Small intestine (tissue), 7 donors: ENCODE results near the gene NUDT19. TPM values are rescaled to one million over a fixed set of nuclear protein-coding genes. Genes with fewer than 3 reads are reported as not detected.
"Not testable (repeated sequence)": the region's sequence is repeated elsewhere in the genome, so short reads cannot be mapped to it uniquely, and the experiment has no call there.

ENCODE experiments used
- DNase-seq, 2 donors: peaks; one replicate each; pipeline versions ENCODE4 v3.0.0 to v3.0.0-alpha.2; 2013
- FAIRE-seq: peaks from 2 replicates; lab custom pipeline; 2012; peaks lifted over from hg19 to GRCh38; lab: Jason Lieb, UNC
- H3K27ac ChIP-seq, 3 donors: one replicate each; pipeline ENCODE4 v1.5.1; 2013; ENCODE audit warnings: low read length in 2 of 3, mild to moderate bottlenecking in 2 of 3, control low read depth in 1 of 3, inconsistent platforms in 1 of 3, low read depth in 1 of 3, moderate library complexity in 1 of 3
- H3K27me3 ChIP-seq, 3 donors: one replicate each; pipeline ENCODE4 v1.6.1; 2013; ENCODE audit warnings: low read length in 3 of 3, inconsistent platforms in 1 of 3; ENCODE audit not compliant: control insufficient read depth in 3 of 3, insufficient read depth in 3 of 3
- H3K36me3 ChIP-seq, 3 donors: one replicate each; pipeline ENCODE4 v1.6.1; 2013; ENCODE audit warnings: low read length in 3 of 3, inconsistent platforms in 1 of 3, low read depth in 1 of 3, mild to moderate bottlenecking in 1 of 3, moderate library complexity in 1 of 3; ENCODE audit not compliant: control insufficient read depth in 3 of 3, insufficient read depth in 2 of 3
- H3K4me1 ChIP-seq, 3 donors: one replicate each; pipeline ENCODE4 v1.6.1; 2013; ENCODE audit warnings: low read length in 2 of 3, inconsistent platforms in 1 of 3, low read depth in 1 of 3, mild to moderate bottlenecking in 1 of 3, moderate library complexity in 1 of 3; ENCODE audit not compliant: control insufficient read depth in 3 of 3, insufficient read depth in 2 of 3
- H3K4me3 ChIP-seq, 3 donors: one replicate each; pipeline ENCODE4 v1.5.1; 2013; ENCODE audit warnings: low read length in 3 of 3, control low read depth in 1 of 3, inconsistent platforms in 1 of 3, low read depth in 1 of 3, mild to moderate bottlenecking in 1 of 3, moderate library complexity in 1 of 3
- H3K9me3 ChIP-seq, 2 donors: one replicate each; pipeline ENCODE4 v1.6.1; 2013; ENCODE audit warnings: low read depth in 1 of 2, low read length in 1 of 2; ENCODE audit not compliant: control insufficient read depth in 2 of 2, insufficient read depth in 1 of 2
- WGBS, 3 donors: extraction: QIAGEN DNeasy Blood & Tissue Kit; methylation state at CpG; one replicate each; pipeline ENCODE4 v1.1.7; 2013; 5-methylcytosine and 5-hydroxymethylcytosine counted together
- polyA plus RNA-seq, 4 donors: library from polyadenylated mRNA; stranded (reverse) in 3 of 4; unstranded in 1 of 4; fragments of 200-250 nt in 3 of 4; fragments of 120-200 nt in 1 of 4; gene quantifications; one replicate each; pipeline versions ENCODE4 v1.2.1 to v1.2.3, GENCODE V29; 2013
- donor health status: healthy with polysubstance abuse.
- donor health status: control.
- donor health status: control.
- donor health status: Bipolar disorder and iron deficiency.
- donor health status: healthy.

The NUDT19 gene
- polyA plus RNA-seq, 4 donors = 7.0 to 13.9 (median 9.6) TPM

DNA sequence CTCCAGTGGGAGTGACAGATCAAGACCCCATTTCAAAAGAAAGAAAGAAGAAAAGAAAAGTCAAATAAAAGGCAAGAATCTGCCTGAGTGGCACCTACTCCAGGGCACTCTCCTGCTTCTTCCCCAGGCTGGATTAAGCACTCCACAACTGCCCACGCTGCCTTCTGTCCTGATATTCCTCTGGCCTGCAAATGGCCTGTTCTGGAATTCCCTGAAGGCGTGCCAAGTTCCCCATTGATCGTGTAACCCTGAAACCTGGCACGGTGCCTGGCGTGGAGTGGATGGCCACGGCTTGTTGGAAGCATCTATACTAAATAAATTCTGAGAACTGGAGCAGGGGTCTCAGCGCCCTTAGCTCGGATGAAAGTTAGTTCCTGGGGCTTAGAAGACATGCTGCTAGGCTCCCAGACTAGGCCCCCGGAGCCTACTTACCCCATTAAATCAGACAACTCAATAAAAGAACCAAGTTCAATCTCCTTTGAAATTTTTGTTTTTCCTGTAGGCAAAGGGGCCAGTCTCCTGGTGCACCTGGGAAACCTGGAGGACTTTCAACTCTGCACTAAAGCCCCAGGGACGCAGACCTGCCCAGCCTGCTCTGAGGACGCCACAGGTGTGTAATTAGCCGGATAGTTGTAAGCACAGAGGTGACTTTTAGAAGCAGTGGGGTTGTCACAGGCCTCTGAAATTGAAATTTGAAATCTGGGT, 38.6 kb upstream of the NUDT19 start:
- H3K27ac ChIP-seq = peak overlapping the region in 2 of 3 donors; percentile 46 to 85
- no peak for FAIRE-seq
- 13 to 40% (median 34%) methylated on average over 12 of the region's 12 CpGs for WGBS, 3 donors

DNA sequence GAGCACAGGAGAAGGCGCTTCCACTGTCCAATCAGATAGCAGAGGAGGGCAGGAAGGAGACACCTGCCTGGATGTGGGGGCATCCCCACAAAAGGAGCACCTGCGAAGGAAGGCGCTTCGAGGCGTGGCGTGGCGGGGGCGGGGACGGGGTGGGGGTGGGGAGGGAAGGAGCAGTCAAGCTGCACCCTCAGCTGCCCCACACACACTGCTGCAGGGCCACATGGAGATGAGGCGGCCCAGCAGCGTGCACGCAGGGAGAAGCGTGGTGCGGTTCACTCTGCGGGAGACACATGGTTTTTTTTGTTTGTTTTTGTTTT, 38.1 kb upstream of the NUDT19 start:
- DNase-seq (no peak), FAIRE-seq (no peak)
- H3K4me1 ChIP-seq = peaks cover 0 to 24% (median 3%) of the 10 kb centered on the region in 3 donors
- no peak overlapping the region for H3K4me3 ChIP-seq
- WGBS, 3 donors = 18 to 65% (median 43%) methylated on average over 14 to 15 of the region's 15 CpGs
- peak overlapping the region in 2 of 3 donors; percentile 46 to 85 for H3K27ac ChIP-seq
- no peaks in the 10 kb centered on the region for H3K9me3 ChIP-seq
- H3K36me3 ChIP-seq = peaks cover 3 to 53% (median 3%) of the 10 kb centered on the region in 3 donors
- no peaks in the 10 kb centered on the region for H3K27me3 ChIP-seq

More for the DNA sequence above, 38.6 kb upstream of the NUDT19 start:
- H3K9me3 ChIP-seq = no peaks in the 10 kb centered on the region
- H3K4me3 ChIP-seq = no peak overlapping the region
- peak; percentile 76 to 87 for DNase-seq
- H3K36me3 ChIP-seq = peaks cover 0 to 51% (median 3%) of the 10 kb centered on the region in 3 donors
- H3K4me1 ChIP-seq = peaks cover 0 to 24% (median 3%) of the 10 kb centered on the region in 3 donors
- H3K27me3 ChIP-seq = no peaks in the 10 kb centered on the region

GRCh38 chr19:32656379-32656778, 35.2 kb upstream of the NUDT19 start:
- H3K27ac ChIP-seq, H3K27me3 ChIP-seq, H3K4me3 ChIP-seq, DNase-seq, H3K9me3 ChIP-seq, FAIRE-seq: not testable (repeated sequence)
- WGBS, 3 donors = 97 to 99% (median 97%) methylated on average over 8 of the region's 8 CpGs
- peaks cover 0 to 24% (median 3%) of the 10 kb centered on the region in 3 donors for H3K4me1 ChIP-seq
- H3K36me3 ChIP-seq = peaks cover 3 to 45% (median 4%) of the 10 kb centered on the region in 3 donors

- H3K36me3 ChIP-seq = peaks cover 3 to 48% (median 4%) of the 10 kb centered on the region in 3 donors
- H3K4me1 ChIP-seq = peaks cover 0 to 9% (median 2%) of the 10 kb centered on the region in 3 donors
- H3K9me3 ChIP-seq = no peaks in the 10 kb centered on the region
- no peak overlapping the region for H3K4me3 ChIP-seq
- no peaks in the 10 kb centered on the region for H3K27me3 ChIP-seq
- H3K27ac ChIP-seq = no peak overlapping the region
- DNase-seq (no peak), FAIRE-seq (no peak)
- WGBS, 3 donors = 90 to 95% (median 91%) methylated on average over 10 of the region's 10 CpGs
Measured at GRCh38 chr19:32658075-32658474, 33.5 kb upstream of the NUDT19 start.

GRCh38 chr19:32658527-32658926, 33.1 kb upstream of the NUDT19 start:
- no peak for FAIRE-seq
- Histone ChIP-seq H3K4me3 (no peak overlapping the region), H3K27ac (no peak overlapping the region), H3K4me1 (peaks cover 0 to 5% (median 0%) of the 10 kb centered on the region in 3 donors), H3K36me3 (peaks cover 3 to 48% (median 4%) of the 10 kb centered on the region in 3 donors), H3K27me3 (no peaks in the 10 kb centered on the region), H3K9me3 (no peaks in the 10 kb centered on the region)
- no peak for DNase-seq
- WGBS, 3 donors = 85 to 91% (median 87%) methylated on average over 10 of the region's 10 CpGs

DNA sequence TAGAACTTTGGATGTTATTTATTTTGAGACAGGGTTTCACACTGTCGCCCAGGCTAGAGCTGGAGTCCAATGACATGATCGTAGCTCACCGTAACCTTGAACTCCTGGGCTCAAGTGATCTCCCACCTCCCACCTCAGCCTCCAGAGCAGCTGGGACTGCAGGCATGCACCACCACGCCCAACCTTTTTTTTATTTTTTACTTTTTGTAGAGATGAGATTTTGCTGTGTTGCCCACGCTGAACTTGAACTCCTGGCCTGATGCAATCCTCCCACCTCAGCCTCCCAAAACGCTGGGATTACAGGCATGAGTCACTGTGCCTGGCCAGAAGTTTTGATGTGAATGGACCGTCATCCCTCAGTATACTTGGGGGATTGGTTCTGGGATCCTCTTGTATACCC, 30.3 kb upstream of the NUDT19 start:
- no peaks in the 10 kb centered on the region for H3K9me3 ChIP-seq
- no peak overlapping the region for H3K27ac ChIP-seq
- WGBS, 3 donors = 88 to 92% (median 90%) methylated on average over 7 of the region's 7 CpGs
- no peaks in the 10 kb centered on the region for H3K27me3 ChIP-seq
- no peak overlapping the region for H3K4me3 ChIP-seq
- FAIRE-seq (no peak), DNase-seq (no peak)
- peaks cover 3 to 35% (median 4%) of the 10 kb centered on the region in 3 donors for H3K36me3 ChIP-seq
- no peaks in the 10 kb centered on the region for H3K4me1 ChIP-seq

- Histone ChIP-seq H3K27ac (no peak overlapping the region), H3K4me3 (no peak overlapping the region), H3K4me1 (no peaks in the 10 kb centered on the region), H3K27me3 (no peaks in the 10 kb centered on the region), H3K36me3 (peaks cover 3 to 34% (median 4%) of the 10 kb centered on the region in 3 donors), H3K9me3 (no peaks in the 10 kb centered on the region)
- DNase-seq (no peak), FAIRE-seq (no peak)
- 56 to 69% (median 57%) methylated on average over 3 of the region's 3 CpGs for WGBS, 3 donors
Measured at GRCh38 chr19:32662186-32662585, 29.4 kb upstream of the NUDT19 start.

- WGBS, 3 donors = 91 to 93% (median 91%) methylated on average over 6 of the region's 6 CpGs
- DNase-seq = no peak
- Histone ChIP-seq H3K4me1 (peaks cover 2 to 16% (median 7%) of the 10 kb centered on the region in 3 donors), H3K4me3 (no peak overlapping the region), H3K27me3 (no peaks in the 10 kb centered on the region), H3K27ac (no peak overlapping the region), H3K9me3 (no peaks in the 10 kb centered on the region), H3K36me3 (peaks cover 0 to 23% (median 0%) of the 10 kb centered on the region in 3 donors)
- no peak for FAIRE-seq
Measured at GRCh38 chr19:32666084-32666483, 25.5 kb upstream of the NUDT19 start.
